ENCODE results near the gene GLS2. TPM values are rescaled to one million over a fixed set of nuclear protein-coding genes. Genes with fewer than 3 reads are reported as not detected.

The GLS2 gene
- total RNA-seq, 1 experiment from 2014 or later, result 14.8 TPM

GRCh38 chr12:56488041-56488955, at the start of gene GLS2 (continued):
- TF ChIP-seq IRF1 (CRISPR knock-in tag; IDR thresholded peaks at IDR 0.05), result peak; percentile 98
- TF ChIP-seq FOXK1 (CRISPR knock-in tag; IDR thresholded peaks at IDR 0.05), result peak; percentile 96
- TF ChIP-seq RELA (CRISPR knock-in tag; IDR thresholded peaks at IDR 0.05; ENCODE audit: borderline replicate concordance), result peak; percentile 97
- peak; percentile 90 for TF ChIP-seq ZBTB21 (CRISPR knock-in tag; IDR thresholded peaks at IDR 0.05; ENCODE audit: borderline replicate concordance)
- TF ChIP-seq NR3C1 (CRISPR knock-in tag; conservative IDR thresholded peaks at IDR 0.05; ENCODE audit: low read depth), result no peak
- TF ChIP-seq USF2 (CRISPR knock-in tag; IDR thresholded peaks at IDR 0.05), result no peak
- TF ChIP-seq SMAD4 (CRISPR knock-in tag; IDR thresholded peaks at IDR 0.05), result peak; percentile 86
- TF ChIP-seq CREM (CRISPR knock-in tag; IDR thresholded peaks at IDR 0.05), result peak; percentile 83; the same call in 1 of the 2 replicates
- peak; percentile 98 for TF ChIP-seq ZNF281 (CRISPR knock-in tag; IDR thresholded peaks at IDR 0.05)
- TF ChIP-seq ZNF263 (CRISPR knock-in tag; IDR thresholded peaks at IDR 0.05; ENCODE audit: low read depth), result peak; percentile 80
- TF ChIP-seq ZNF396 (CRISPR knock-in tag; IDR thresholded peaks at IDR 0.05; ENCODE audit: borderline replicate concordance), result no peak
- TF ChIP-seq CREB1 (CRISPR knock-in tag; IDR thresholded peaks at IDR 0.05), result peak; percentile 98
- peak; percentile 96 for TF ChIP-seq E2F1 (CRISPR knock-in tag; IDR thresholded peaks at IDR 0.05)
- TF ChIP-seq NR1H2 (CRISPR knock-in tag; IDR thresholded peaks at IDR 0.05), result peak; percentile 93
- peak; percentile 98 for TF ChIP-seq TEAD1 (CRISPR knock-in tag; IDR thresholded peaks at IDR 0.05)
- no peak for TF ChIP-seq ZMAT4 (CRISPR knock-in tag; IDR thresholded peaks at IDR 0.05)
- peak; percentile 91 for TF ChIP-seq FOXJ3 (CRISPR knock-in tag; IDR thresholded peaks at IDR 0.05; ENCODE audit: borderline replicate concordance)
- no peak for TF ChIP-seq NFATC4 (CRISPR knock-in tag; IDR thresholded peaks at IDR 0.05)
- TF ChIP-seq E2F5 (CRISPR knock-in tag; IDR thresholded peaks at IDR 0.05), result peak; percentile 95
- TF ChIP-seq TCF7 (CRISPR knock-in tag; IDR thresholded peaks at IDR 0.05; ENCODE audit: low read depth), result peak; percentile 96
- TF ChIP-seq PREB (CRISPR knock-in tag; IDR thresholded peaks at IDR 0.05; ENCODE audit: borderline replicate concordance), result peak; percentile 86; the same call in 1 of the 2 replicates
- TF ChIP-seq SP1 (CRISPR knock-in tag; conservative IDR thresholded peaks at IDR 0.05), result peak; percentile 86
- peak; percentile 76 for TF ChIP-seq ZNF317 (CRISPR knock-in tag; IDR thresholded peaks at IDR 0.05; ENCODE audit: borderline replicate concordance, low read depth)
- no peak for TF ChIP-seq ZNF423 (CRISPR knock-in tag; IDR thresholded peaks at IDR 0.05)
- TF ChIP-seq PRRX2 (CRISPR knock-in tag; IDR thresholded peaks at IDR 0.05), result no peak
- TF ChIP-seq SMAD3 (CRISPR knock-in tag; IDR thresholded peaks at IDR 0.05; ENCODE audit: borderline replicate concordance), result peak; percentile 97
- peak; percentile 97 for TF ChIP-seq ZBTB43 (CRISPR knock-in tag; IDR thresholded peaks at IDR 0.05)
- TF ChIP-seq NFYB (CRISPR knock-in tag; conservative IDR thresholded peaks at IDR 0.05; ENCODE audit: low read depth), result peak; percentile 90
- no peak for TF ChIP-seq GRHL2 (CRISPR knock-in tag; IDR thresholded peaks at IDR 0.05; ENCODE audit: insufficient replicate concordance, severe bottlenecking)
